CD4-positive, alpha-beta T cell treated with Interleukin-21 for 1 hour (primary cell): ENCODE results near the gene SSH2.
A peak's percentile ranks its signal among the peaks of the same experiment; 100 is the strongest.
"Not testable (repeated sequence)": the region's sequence is repeated elsewhere in the genome, so short reads cannot be mapped to it uniquely, and the experiment has no call there.

Experiments
- DNase-seq: peaks from one replicate; pipeline ENCODE4 v3.0.0-alpha.2; 2020

The SSH2 gene

DNA sequence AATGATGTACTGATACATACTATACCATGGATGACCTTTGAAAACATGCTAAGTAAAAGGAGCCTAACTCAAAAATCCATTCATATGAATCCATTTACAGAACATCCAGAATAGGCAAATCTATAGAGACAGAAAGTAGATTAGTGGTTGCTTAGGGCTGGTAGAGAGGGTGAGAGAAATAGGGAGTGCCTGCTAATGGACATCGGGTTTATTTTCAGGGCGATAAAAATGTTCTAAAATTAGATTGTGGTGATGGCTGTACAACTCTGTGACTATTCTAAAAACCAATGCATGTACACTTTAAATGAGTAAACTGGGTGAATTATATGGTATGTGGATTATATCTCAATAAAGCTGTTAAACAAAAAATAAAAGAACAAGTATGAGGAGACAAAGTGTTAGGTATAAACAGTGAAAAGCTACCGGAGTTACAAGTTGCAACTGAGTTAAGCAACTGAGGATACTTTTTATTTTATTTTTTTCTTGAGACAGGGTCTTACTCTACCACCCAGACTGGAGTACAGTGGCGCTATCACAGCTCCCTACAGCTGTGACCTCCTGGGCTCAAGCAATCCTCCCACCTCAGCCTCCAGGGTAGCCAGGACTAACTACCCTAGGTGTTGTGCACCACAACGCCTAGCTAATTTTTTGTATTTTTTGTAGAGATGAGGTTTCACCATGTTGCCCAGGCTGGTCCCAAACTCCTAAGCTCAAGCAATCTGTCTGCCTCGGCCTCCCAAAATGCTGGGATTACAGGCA lies 231.8 kb downstream of the SSH2 start:
- DNase-seq: no peak

DNA sequence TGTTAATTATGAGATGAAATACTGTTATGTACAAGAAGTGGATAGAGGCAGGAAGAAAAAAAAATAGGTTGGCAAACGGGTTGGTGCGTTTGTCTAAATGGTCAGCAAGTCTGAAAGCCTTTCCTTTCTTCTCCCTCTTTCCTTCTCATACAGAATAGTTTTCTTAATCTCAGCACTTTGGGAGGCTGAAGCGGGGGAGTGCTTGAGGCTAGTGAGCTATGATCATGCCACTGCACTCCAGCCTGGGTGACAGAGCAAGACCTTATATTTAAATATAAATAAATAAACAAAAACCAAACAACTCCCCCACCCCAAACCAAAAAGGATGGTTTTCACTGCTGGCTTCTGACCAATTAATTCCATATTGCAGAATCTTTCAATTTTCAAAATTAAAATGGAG lies 232.7 kb downstream of the SSH2 start:
- DNase-seq: no peak

DNA sequence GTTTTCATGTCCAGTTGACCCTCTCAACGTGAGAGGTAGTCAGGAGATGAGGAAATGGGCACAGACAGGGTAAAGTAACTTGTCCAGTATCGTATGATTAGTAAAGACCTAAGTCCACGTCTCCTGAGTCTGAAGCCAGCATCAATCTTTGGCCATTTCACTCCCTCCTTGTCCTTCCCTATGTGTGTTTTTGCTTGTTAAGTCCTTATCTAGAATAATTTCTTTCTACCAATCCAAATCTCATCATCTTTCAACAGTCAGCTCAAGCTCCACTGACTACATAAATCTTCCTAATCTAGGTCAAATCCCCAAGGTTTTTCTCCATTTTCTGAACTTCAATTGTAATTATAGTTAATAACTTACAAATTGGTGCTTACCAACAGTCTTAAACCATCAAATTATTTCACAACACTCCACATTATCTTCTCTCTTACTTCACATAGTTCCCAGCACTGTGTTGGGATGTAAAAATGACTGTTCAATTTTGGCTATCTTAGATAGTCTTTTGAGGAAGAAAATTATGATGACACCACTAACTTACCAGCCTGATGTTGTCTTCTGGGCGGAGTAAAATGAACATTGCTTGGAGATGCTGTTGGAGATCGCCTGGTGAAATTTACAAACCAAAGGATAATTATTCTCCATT lies 235.0 kb downstream of the SSH2 start:
- no peak for DNase-seq

DNA sequence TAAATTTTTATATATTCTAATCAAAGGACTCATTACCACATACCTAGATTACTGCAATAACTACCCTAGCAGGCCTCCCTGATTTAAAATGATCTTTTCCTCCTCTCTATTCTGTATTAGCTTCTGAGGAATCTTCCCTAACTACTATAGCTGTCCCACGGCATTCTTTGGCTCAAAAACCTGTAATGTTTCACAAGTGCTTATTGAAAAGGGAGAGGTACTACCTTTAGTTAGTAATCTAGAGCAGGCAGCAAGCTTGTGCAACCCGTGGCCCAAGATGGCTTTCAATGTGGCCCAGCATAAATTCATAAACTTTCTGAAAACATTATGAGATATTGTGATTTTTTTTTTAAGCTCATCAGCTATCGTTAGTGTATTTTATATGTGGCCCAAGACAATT lies 236.3 kb downstream of the SSH2 start:
- DNase-seq: no peak

DNA sequence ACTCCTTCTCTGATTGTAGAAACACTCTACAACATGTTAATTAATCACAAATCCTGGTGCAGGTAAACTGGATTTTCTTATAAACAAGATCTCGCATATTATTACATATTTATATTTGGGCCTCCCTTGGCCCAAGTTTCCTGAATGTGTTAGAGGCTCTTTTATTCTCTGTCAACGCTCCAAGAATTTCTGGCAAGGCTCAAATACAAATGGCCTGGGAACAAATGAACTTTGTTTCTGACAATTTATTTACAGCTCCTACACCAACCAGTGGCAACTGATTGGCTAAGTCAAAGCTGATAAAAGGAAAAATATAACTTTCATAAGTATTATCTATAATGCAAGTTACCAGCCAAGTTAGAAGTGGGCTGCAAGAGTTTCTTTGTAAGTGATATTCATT lies 242.4 kb downstream of the SSH2 start:
- no peak for DNase-seq

DNA sequence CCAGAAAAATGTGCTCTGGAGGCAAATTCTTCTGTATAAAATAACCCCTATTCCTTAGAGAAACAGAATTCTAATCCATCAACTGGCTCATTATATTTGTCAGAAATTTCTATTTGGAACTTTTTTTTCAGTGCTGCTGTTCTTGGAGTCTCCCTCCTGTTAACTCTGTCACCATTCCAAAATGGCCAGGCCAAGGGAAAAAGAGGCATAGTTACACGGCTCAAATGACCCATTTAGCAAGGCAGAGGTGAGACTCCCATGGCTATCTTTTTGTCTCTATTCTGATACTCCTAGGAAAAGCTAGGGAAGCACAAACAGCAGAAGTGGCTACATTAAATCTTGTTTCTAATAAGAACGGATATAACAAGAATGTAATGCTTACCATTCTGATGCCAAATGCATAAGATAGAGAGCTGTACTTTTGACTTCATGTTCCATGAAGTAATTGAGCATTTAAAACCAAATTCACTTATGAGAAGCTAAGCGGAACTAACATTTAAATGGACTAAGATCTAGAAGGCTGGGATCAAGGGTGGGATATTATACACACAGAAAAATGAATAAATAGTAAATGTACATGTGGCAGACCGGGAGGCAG lies 242.9 kb downstream of the SSH2 start:
- DNase-seq: no peak

DNA sequence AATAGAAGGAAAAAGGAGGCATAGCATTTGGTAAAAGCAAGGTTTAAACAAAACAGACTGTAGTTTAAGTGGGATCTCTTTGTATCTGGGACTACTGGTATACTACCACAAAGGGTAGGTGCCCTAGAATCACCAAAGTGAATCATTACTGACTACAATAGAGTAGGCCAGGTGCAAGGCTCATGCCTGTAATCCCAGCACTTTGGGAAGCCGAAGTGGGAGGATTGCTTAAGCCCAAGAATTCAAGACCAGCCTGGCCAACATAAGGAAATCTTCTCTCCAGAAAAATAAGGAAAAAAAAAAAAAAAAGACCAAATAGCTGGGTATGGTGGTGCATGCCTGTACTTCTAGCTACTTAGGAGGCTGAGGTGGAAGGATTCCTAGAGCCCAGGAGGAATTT lies 246.5 kb downstream of the SSH2 start:
- DNase-seq: no peak

DNA sequence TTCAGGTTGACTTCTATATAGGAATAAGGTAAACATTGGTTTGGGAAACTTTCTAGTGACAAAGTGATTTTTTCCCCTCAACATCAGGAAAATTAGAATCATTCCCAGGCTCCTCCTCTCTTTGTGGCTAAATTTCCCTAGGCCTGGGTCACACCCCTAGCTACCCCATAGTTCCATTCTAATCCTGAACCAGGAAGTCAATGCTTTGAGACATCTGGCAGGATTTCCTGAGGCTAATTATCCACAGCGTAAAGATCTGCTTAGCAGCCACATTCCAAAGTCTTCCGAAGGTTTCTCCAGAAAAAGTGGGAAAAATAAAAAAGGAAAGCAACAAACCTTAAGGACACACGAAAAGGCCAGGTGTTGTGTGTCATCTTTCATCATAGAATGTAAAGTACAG lies 247.0 kb downstream of the SSH2 start:
- no peak for DNase-seq

DNA sequence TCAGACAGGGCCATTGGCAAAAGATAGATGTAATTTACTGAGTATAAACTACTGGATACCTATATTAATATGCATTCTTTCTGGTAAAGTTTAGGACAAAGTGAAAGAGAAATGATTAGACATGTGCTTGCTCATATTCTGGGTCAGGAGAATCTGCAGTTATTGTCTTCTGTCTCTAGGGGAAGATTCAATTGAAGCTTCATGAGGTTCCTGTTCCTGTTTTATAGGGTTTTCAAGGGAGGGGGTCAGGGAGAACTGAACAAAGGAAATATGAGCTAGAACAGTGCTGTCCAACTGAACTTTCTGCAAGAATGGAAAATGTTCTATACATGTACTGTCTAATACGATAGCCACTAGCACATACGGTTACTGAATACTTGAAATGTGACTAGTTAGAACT lies 248.0 kb downstream of the SSH2 start:
- peak; percentile 16 for DNase-seq

DNA sequence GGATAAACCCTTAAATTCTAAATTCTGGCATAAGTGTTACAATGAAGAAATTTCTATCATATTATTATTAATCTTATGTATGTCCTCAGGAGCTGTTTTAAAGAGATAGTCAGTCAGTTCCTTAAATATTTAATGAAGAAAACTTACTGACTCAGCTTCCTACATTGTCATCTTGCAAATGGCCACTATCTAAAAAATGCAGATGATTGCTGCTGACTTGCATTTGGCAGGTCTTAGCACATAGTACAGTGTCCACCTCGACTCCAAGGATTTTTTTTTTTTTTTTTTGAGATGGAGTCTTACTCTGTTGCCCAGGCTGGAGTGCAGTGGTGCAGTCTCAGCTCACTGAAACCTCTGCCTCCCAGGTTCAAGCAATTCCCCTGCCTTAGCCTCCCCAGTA lies 252.2 kb downstream of the SSH2 start:
- no peak for DNase-seq

DNA sequence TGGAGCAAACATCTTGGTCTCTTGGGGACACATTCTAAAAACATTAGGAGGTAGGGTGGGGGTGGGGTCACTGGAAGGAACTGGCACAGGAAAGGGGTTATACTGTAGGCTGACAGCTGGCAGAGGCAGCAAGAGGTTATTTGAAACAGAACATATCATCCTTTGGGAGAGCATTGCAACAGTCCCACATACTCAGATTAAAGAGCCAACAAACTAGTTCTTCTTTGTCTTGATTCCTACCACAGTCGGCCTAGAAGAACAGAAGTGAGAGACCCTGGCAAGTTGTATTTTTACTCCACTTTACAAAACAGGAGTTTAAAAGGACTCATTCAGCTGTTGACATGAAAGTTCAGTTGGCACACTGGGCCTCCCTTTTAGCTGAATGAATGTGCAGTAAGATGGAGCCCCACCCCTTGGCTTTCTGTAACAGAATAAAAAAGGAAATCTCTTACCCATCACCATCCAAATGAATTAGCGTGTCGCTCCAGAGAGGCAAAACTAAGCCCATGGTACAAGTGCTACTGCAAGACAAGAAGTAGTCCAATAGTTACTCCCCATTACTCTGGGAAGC lies 252.7 kb downstream of the SSH2 start:
- no peak for DNase-seq

DNA sequence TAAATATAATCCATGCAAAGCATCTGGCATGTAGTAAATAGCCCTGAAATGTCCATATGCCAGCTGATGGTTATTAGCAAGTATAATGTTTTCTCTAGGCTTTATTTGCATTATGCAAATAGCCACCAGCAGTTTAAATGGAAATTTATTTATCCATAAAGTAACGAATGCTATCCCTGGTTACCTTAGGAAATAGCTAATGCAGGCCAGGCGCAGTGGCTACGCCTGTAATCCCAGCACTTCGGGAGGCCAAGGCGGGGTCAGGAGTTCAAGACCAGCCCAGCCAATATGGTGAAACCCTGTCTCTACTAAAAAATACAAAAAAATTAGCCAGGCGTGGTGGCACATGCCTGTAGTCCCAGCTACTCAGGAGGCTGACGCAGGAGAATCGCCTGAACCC lies 254.1 kb downstream of the SSH2 start:
- DNase-seq: not testable (repeated sequence)

DNA sequence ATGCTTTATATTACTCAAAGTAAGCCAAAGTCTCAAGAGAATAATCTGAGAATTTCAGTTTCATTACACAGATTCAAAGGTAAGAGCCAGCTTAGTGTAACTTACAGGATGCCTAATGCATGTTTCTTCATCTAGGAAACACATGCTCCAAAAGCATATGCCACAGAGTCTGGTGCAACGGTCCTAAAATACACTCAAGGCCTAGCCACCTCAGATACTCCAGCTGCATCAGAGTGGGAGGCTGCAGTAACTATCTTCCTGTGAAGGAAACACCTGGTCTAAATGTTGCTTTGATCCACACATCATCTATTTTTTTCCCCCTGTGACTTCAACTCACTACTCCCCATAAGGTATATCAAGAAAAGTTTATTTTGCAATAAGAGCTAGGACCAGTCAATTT lies 255.7 kb downstream of the SSH2 start:
- DNase-seq: no peak

DNA sequence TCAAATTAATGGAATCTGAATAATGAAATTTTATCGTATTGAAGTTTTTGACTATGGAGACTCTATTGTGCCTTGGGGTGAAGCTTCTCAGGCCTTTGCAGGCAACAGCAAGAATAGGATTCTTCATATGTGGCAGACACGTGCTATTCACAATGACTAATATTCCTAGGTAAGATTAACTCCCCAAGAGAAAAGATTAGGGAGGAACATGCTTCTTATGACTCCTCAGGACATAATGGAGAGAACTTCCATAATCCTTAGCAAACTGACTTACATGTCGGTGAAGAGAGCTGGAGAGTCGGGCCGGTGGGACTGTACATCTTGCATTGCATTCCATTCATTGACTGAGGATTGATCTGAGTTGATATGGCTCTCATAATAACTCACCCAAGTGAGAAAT lies 258.4 kb downstream of the SSH2 start:
- DNase-seq: no peak

DNA sequence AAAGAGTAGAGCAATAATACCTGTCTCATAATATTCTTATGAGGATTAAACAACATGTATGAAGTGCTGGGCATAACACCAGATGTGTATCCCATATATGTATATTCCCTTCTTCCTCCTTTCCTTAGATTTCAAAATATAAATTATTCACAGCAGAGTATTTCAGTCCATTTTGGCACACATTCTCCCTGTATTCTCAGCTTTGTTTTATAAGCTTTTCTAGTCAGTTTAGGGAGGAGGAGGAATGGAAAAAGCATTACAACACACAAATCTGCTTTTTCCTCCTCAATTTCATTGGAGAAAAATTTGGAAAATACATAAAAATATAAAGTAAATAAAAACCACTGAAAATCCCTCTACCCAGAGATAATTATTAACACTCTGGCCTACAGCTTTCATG lies 260.8 kb downstream of the SSH2 start:
- no peak for DNase-seq

DNA sequence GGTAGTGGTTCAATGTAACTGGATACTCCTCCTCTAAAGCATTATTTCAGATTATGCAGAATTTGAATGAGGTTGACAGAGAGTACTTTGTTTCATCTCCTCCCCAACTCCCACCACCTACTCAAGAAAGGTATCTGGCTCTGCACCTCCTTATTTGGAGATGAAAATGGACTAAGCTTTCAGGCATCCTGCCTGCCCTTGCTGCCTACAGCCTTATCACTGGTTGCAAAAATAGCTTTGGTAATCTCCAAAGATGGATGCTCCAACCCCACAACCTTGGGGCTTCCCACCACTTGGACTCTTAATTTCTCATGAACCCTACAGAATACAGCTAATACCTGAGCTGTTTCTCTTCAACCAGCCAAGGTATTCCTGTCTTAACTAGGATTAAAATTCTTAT lies 262.1 kb downstream of the SSH2 start:
- DNase-seq: no peak

DNA sequence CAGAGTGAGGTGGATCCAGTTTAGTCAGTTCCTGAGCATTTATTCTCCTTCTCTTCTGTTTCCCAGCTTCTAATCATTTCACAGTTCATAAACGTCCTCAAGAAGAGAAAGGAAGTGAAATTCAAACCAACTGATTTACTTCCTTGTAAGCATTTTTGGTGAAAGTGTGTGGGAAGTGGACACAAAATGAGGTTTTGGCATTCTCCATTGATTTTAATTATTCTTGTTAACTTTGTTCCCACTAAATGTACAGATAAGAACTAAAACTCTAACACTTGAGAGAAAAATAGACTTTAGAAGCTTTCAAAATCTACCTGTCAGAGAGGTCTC lies 264.6 kb downstream of the SSH2 start:
- DNase-seq: no peak

DNA sequence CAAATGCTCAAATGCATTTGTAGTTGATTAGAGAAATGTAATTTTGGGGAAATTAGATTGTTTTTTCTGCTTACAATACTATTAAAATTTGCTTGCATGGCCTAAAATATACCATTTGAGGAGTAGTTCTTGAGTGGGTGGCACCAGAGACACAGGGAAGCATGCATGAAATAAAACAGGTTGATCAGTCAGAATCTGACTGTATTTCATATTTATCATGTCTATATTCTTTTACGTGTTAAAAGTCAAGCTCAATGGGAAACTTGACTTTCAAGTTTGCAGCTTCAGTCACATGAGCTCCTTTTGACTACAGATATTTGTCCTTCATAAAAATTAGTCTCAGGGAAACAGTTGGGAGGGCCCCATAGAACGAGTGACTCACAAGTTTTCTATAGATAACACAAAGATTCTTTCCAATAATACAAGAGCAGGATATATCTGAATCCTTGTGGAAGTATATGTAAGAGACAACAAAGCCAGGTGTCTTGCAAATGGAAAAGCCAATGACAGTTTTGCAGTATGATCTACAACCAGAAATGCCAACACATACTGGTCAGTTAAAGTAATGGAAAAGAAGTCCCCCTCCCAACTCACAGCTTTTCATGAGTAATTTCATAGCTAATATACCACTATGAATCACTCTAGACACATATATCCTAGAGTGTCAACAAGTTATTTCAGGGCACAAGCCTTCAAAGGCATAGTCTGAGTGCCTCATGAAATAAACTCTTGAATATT lies 265.1 kb downstream of the SSH2 start:
- DNase-seq: no peak

DNA sequence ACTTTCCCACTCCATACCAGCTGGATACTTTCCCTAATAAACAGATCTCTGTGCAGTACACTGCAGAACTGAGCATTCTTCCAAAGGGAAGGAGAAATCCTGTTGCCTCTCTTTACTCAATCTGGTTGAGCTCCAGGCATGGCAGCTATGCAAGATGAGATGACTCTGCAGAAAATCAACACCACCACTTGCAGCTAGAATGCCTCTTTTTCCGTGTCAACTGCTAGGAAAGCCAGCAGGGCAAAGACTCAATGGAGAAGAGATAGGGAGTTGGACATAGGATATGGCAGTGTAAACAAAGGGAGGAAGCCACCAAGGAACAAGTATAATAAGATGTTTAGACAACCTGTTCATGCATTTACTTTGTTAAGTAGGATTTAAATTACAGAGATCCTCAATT lies 266.9 kb downstream of the SSH2 start:
- DNase-seq: no peak

DNA sequence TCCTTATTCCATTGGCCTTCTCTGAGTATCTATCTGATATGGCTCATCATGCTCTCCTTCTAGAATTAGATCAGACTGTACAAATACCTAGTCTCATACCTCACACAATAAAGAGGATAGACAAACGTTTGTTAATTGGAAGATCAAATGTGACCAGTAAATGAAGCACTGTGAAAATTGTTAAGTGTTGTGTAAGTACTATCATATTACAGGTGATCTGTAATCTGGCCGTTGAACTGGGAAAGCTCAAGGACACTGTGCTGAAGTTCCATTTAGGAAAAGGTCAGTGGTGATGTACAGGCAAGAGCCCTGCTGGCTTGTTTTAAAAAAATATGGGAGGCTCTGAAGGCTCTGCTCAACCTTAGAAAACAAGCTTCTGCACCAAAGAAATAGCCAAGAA lies 268.8 kb downstream of the SSH2 start:
- DNase-seq: no peak

DNA sequence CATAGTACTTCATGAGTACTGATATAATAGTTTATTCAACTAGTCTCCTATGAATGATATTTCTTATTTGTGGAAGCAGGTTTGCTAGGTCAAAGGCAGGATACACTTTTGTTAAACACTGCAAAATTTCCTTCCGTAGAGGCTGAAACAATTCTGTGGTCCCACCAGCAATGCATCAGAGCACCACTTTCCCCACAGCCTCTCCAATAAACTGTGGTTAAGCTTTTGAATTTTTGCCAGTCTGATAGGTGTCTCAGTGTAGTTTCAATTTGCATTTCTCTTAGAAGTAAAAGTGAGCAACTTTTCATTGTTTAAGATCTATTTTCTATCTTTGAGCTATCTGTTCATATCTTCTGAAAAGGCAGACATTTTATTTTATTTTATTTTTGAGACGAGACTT lies 270.9 kb downstream of the SSH2 start:
- no peak for DNase-seq

DNA sequence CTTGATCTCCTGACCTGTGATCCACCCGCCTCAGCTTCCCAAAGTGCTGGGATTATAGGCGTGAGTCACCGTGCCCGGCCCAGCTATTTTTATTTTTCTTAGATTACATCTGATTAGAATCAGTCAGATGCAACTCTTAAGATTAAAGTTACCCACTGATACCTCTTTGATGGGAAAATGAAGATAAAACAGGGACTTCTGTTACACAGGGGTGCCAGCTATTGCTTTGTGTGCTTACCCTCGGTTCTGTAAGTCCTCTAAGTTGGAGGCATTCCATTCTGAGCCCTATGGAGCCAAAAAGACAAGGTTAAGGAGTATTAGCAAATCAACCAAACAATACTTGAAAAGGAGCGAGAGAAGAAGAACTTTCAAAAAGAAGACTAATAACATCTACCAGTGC lies 274.7 kb downstream of the SSH2 start:
- no peak for DNase-seq

DNA sequence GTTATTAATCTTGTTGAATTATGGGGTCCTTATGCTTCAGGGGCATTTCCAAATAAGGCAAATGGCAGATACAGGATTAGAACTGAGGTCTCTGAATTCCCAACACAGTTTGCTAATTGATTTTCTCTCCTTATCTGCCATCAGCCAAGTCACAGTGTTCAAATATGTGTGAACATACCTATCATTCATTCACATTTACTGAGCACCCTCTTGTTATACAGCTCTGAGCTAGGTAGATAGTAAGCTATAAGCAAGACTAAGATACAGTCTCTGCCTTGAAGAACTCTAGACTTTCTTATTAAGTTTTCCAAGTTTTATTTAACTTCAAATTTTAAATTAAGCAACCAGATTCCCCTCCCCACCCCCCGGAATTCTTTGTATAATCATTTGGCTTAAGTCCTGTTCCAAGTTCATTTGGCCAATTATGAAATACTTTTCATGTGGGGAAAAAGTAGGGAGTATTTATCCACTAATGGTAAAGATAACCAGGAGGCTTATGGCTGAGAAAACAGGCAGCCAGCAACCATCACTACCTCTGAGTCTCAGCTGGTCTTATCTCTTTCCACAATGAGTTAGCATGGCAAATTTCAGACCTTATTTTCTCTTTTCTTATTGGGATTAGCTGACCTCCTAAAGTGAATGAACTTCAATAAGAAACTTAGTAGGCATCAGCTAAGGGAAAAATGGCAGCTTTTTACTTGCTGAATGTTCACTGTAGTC lies 275.9 kb downstream of the SSH2 start:
- DNase-seq: no peak
